Spleen (tissue), 11 donors: ENCODE results near the gene UBE3B. TPM values are rescaled to one million over a fixed set of nuclear protein-coding genes. Genes with fewer than 3 reads are reported as not detected.
"Not testable (repeated sequence)": the region's sequence is repeated elsewhere in the genome, so short reads cannot be mapped to it uniquely, and the experiment has no call there.

ENCODE experiments used
- DNase-seq: peaks from one replicate; pipeline ENCODE4 v3.0.0-alpha.2; 2020
- H3K27ac ChIP-seq, 8 donors: fragments of 200-600 bp; sonication (generic) in 7 of 8; 1 replicate in 4 of 8; 2 replicates in 4 of 8; pipeline versions ENCODE4 v1.5.0 to v1.8.0; 2016 to 2021; ENCODE audit warnings: inconsistent platforms in 4 of 8, mild to moderate bottlenecking in 4 of 8, moderate library complexity in 1 of 8
- H3K27me3 ChIP-seq, 7 donors: fragments of 200-600 bp; sonication (generic) in 6 of 7; replicated peaks in 1 of 7; 1 replicate in 4 of 7; 2 replicates in 3 of 7; pipeline versions ENCODE4 v1.5.0 to v1.8.0; 2016 to 2021; ENCODE audit warnings: inconsistent platforms in 3 of 7, mild to moderate bottlenecking in 1 of 7
- H3K36me3 ChIP-seq, 6 donors: fragments of 200-600 bp; sonication (generic) in 5 of 6; 1 replicate in 4 of 6; 2 replicates in 2 of 6; pipeline versions ENCODE4 v1.5.0 to v1.8.0; 2016 to 2021; ENCODE audit warnings: inconsistent platforms in 2 of 6
- H3K4me1 ChIP-seq, 6 donors: fragments of 200-600 bp; sonication (generic) in 5 of 6; 1 replicate in 3 of 6; 2 replicates in 3 of 6; pipeline versions ENCODE4 v1.5.0 to v1.8.0; 2016 to 2021; ENCODE audit warnings: inconsistent platforms in 3 of 6
- H3K4me3 ChIP-seq, 8 donors: fragments of 200-600 bp; sonication (generic) in 7 of 8; 1 replicate in 4 of 8; 2 replicates in 4 of 8; pipeline versions ENCODE4 v1.5.0 to v1.8.0; 2016 to 2021; ENCODE audit warnings: inconsistent platforms in 4 of 8, mild to moderate bottlenecking in 4 of 8, moderate library complexity in 2 of 8
- H3K9me3 ChIP-seq, 8 donors: fragments of 200-600 bp; sonication (generic) in 7 of 8; 1 replicate in 4 of 8; 2 replicates in 4 of 8; pipeline versions ENCODE4 v1.5.0 to v1.8.0; 2016 to 2021; ENCODE audit warnings: inconsistent platforms in 4 of 8
- POLR2A ChIP-seq, 3 donors: fragments of 450-650 bp; IDR thresholded peaks; one replicate each; pipeline ENCODE4 v1.5.1; 2017; ENCODE audit warnings: antibody characterized with exemption in 3 of 3, mild to moderate bottlenecking in 1 of 3
- POLR2AphosphoS5 ChIP-seq, 3 donors: sonication (generic); formaldehyde crosslinking; IDR thresholded peaks; one replicate each; pipeline ENCODE4 v1.5.1; 2017; ENCODE audit warnings: antibody characterized with exemption in 3 of 3
- WGBS, 5 donors: extraction: QIAGEN DNeasy Blood & Tissue Kit in 3 of 5; methylation state at CpG; one replicate each; pipeline versions ENCODE4 v1.1.5 to v1.1.7; 2013 to 2018; 5-methylcytosine and 5-hydroxymethylcytosine counted together
- intact Hi-C: fragments of 100-400 bp; cut with DNase I; formaldehyde crosslinking; loops from one replicate; pipeline ENCODE4 v1.15.0; 2023; ENCODE audit warnings: low total_unique reads
- polyA plus RNA-seq, 3 donors: library from polyadenylated mRNA; stranded (reverse); fragments of 200-250 nt; gene quantifications; one replicate each; pipeline ENCODE4 v1.2.1, GENCODE V29; 2013
- total RNA-seq, 7 donors: library from RNA; depleted of rRNA in 3 of 7; stranded (reverse); fragments of >200 nt in 3 of 7; fragmentation: NEBNext Ultra II Directional in 4 of 7; extraction: Animal tissue kit (Norgen Biotek cat#: 25700) in 4 of 7; gene quantifications; one replicate each; pipeline versions ENCODE4 v1.1.0 to v1.2.1, GENCODE V29; 2016 to 2021
- TF ChIP-seq, protein P1 (sequence below), 11 experiments: fragments of 200-600 bp in 7 of 11; fragments of 450-650 bp in 4 of 11; sonication (generic) in 4 of 11; IDR thresholded peaks in 8 of 11; conservative IDR thresholded peaks in 3 of 11; 1 replicate in 7 of 11; 2 replicates in 4 of 11; pipeline versions ENCODE4 v1.4.0 to v1.8.0; 2016 to 2021; ENCODE audit warnings: antibody characterized with exemption in 11 of 11, inconsistent platforms in 4 of 11, mild to moderate bottlenecking in 1 of 11
- donor health status: healthy with polysubstance abuse.
- donor health status: DM: no; HTN: no; CAD: no; lungs with moderate emphysema.
- donor health status: DM: no; HTN: no; CAD: no.
- donor health status: Bipolar disorder and iron deficiency.
- donor health status: healthy.
- donor health status: DM: no; HTN: no; CAD: no.
- donor health status: DM: yes; HTN: yes; CAD: no.

The UBE3B gene
- total and polyA plus RNA-seq, 10 donors = 5.7 to 63.1 (median 42.3) TPM

DNA sequence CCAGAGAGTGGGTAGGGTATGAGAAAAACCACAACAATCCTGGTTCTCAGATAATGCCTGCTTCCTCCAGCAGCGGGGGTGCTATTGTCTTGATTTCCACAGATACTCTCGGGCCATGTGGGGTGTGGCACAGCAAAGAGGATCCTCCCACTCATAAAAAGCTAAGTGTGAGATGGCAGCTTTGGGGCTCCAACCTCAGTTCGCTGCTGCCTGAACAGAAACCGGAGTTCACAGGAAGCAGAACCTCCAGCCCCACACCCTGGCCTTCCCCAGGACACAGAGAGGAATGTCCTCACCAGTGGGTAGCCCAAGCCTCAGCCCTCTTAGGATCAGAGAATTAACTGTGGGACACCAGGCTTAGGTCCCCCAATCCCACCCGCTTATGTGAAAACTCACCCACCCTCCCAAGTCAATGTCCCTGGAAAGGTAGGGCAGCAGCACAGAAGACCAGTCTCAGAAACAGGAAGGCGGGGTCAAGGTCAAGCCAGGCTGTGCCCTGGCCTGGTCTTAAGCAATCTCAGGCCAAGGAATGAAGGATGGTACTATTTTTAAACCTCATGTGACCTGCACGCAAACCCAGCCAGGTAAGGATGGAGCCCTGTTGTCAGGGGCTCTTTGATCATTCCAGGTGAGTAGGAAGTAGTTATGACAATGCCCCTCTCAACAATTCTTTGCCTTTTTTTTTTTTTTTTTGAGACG is 9.3 kb upstream of the UBE3B start:
- DNase-seq = no peak
- H3K4me1 ChIP-seq = peaks cover 19 to 99% (median 65%) of the 10 kb centered on the region in 6 donors
- TF ChIP-seq, protein P1, sequence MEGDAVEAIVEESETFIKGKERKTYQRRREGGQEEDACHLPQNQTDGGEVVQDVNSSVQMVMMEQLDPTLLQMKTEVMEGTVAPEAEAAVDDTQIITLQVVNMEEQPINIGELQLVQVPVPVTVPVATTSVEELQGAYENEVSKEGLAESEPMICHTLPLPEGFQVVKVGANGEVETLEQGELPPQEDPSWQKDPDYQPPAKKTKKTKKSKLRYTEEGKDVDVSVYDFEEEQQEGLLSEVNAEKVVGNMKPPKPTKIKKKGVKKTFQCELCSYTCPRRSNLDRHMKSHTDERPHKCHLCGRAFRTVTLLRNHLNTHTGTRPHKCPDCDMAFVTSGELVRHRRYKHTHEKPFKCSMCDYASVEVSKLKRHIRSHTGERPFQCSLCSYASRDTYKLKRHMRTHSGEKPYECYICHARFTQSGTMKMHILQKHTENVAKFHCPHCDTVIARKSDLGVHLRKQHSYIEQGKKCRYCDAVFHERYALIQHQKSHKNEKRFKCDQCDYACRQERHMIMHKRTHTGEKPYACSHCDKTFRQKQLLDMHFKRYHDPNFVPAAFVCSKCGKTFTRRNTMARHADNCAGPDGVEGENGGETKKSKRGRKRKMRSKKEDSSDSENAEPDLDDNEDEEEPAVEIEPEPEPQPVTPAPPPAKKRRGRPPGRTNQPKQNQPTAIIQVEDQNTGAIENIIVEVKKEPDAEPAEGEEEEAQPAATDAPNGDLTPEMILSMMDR (IDR thresholded peaks at IDR 0.05 in 8 of 11, conservative IDR thresholded peaks at IDR 0.05 in 3 of 11) = no peak
- TF ChIP-seq POLR2A (IDR thresholded peaks at IDR 0.05) (no peak), POLR2AphosphoS5 (IDR thresholded peaks at IDR 0.05) (no peak)

DNA sequence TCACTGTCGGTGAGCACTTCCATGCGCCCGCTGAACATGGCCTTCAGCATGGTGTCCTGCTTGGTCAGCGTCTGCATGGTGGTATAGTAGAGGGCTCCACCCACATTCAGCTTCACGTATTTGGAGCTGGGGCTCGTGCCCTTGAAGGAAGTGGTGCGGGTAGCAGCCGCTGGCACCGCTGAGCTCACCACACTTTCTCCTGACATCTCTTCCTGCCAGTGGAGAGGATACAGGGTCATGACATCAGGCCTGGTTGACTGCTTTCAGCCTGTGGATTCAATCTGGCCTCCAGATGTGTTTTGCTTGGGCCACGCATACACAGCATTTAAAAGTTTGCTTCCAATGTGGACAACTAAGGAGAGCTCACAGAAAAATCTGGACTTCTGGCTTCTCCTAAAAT is 7.9 kb upstream of the UBE3B start:
- Histone ChIP-seq H3K4me3 (no peak overlapping the region), H3K9me3 (no peaks in the 10 kb centered on the region), H3K27me3 (no peaks in the 10 kb centered on the region), H3K36me3 (peaks cover 0 to 78% (median 28%) of the 10 kb centered on the region in 6 donors), H3K4me1 (peaks cover 17 to 98% (median 60%) of the 10 kb centered on the region in 6 donors), H3K27ac (peak overlapping the region in 2 of 8 donors; percentile 12 to 58)
- no peak for DNase-seq
- intact Hi-C loops = no loop called here
- TF ChIP-seq, protein P1 (IDR thresholded peaks at IDR 0.05 in 8 of 11, conservative IDR thresholded peaks at IDR 0.05 in 3 of 11) = no peak
- TF ChIP-seq POLR2AphosphoS5 (IDR thresholded peaks at IDR 0.05) = peak in 1 of 3 donors; percentile 14
- WGBS, 5 donors = 72 to 86% (median 76%) methylated on average over 10 of the region's 10 CpGs

More for the DNA sequence above, 9.3 kb upstream of the UBE3B start:
- Histone ChIP-seq H3K36me3 (peaks cover 0 to 81% (median 28%) of the 10 kb centered on the region in 6 donors), H3K27ac (peak overlapping the region in 7 of 8 donors; percentile 17 to 87 (median 43)), H3K9me3 (no peaks in the 10 kb centered on the region), H3K27me3 (no peaks in the 10 kb centered on the region), H3K4me3 (no peak overlapping the region)
- intact Hi-C loops = no loop called here
- WGBS, 5 donors = 59 to 73% (median 68%) methylated on average over 7 to 8 of the region's 8 CpGs

DNA sequence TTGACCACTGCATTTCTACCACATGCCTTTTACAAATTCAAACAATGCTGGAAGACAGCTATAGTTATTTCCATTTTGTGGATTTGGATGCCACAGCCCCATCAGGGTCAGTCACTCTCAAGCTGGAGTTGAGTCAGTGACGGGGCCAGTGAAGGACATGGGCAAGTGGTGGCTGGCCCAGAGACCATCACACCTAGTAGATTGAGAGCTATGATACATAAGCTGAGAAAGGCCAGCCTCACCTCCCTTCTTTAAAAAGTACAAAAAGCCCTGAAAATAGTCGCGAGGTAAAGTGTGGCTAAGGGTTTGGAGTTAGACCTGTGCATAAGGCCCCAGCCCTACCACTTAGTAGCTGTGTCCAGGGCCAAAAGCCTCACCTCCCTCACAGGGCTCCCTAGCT is 4.4 kb upstream of the UBE3B start:
- H3K36me3 ChIP-seq = peaks cover 0 to 44% (median 13%) of the 10 kb centered on the region in 6 donors
- H3K4me1 ChIP-seq = peaks cover 18 to 90% (median 63%) of the 10 kb centered on the region in 6 donors
- no peaks in the 10 kb centered on the region for H3K9me3 ChIP-seq
- 84 to 97% (median 91%) methylated on average over 3 of the region's 3 CpGs for whole genome bisulfite sequencing, 5 donors
- H3K27ac ChIP-seq = peak overlapping the region in 1 of 8 donors; percentile 14
- no peak for DNase-seq
- TF ChIP-seq, protein P1 (IDR thresholded peaks at IDR 0.05 in 8 of 11, conservative IDR thresholded peaks at IDR 0.05 in 3 of 11) = no peak
- TF ChIP-seq POLR2A (IDR thresholded peaks at IDR 0.05) = no peak
- no peak for TF ChIP-seq POLR2AphosphoS5 (IDR thresholded peaks at IDR 0.05)
- intact Hi-C loops = no loop called here
- no peak overlapping the region for H3K4me3 ChIP-seq
- no peaks in the 10 kb centered on the region for H3K27me3 ChIP-seq

DNA sequence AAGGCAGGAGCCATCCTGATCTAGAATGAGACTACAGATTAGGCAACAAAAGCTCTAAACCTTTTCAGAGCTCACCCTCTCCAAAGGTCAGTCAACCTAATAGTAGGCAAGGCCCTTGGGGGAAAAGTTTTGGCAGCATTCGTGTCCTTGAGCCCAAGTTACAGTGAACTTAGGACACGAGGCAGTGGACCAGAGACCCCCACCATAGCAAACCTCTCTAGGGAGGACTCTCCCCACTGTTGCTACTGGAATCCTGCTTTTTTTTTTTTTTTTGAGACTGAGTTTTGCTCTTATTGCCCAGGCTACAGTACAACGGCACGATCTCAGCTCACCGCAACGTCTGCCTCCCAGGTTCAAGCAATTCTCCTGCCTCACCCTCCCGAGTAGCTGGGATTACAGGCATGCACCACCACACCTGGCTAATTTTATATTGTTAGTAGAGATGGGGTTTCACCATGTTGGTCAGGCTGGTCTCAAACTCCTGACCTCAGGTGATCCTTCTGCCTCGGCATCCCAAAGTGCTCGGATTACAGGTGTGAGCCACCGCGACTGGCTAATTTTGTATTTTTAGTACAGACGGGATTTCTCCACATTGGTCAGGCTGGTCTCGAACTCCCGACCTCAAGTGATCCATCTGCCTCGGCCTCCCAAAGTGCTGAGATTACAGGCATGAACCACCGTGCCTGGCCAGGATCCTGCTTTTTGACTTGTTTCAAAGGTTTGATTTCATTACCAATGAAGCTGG is 3.7 kb upstream of the UBE3B start:
- peaks cover 22 to 92% (median 66%) of the 10 kb centered on the region in 6 donors for H3K4me1 ChIP-seq
- 91 to 92% (median 91%) methylated on average over 16 of the region's 16 CpGs for WGBS, 5 donors
- DNase-seq, H3K4me3 ChIP-seq, H3K9me3 ChIP-seq, H3K27me3 ChIP-seq, intact Hi-C loops: not testable (repeated sequence)
- peaks cover 0 to 37% (median 10%) of the 10 kb centered on the region in 6 donors for H3K36me3 ChIP-seq
- H3K27ac ChIP-seq = peak overlapping the region in 1 of 8 donors; percentile 14
